Activated CD4-positive, CD25-positive, alpha-beta regulatory T cell treated with anti-CD3 and anti-CD28 coated beads, Interleukin-2, amount 50 U/mL, for 16 hours (primary cell): ENCODE measurements around the gene RNF4.
A peak's percentile ranks its signal among the peaks of the same experiment; 100 is the strongest.
"Not testable (repeated sequence)": the region's sequence is repeated elsewhere in the genome, so short reads cannot be mapped to it uniquely, and the experiment has no call there.

Experiments used
- DNase-seq: peaks from one replicate; pipeline ENCODE4 v3.0.0-alpha.2; 2020; ENCODE audit warnings: low read depth, low spot score

The RNF4 gene

GRCh38 chr4:2534904-2535375 lies 66.0 kb downstream of the RNF4 start:
- DNase-seq: no peak

- DNase-seq: peak; percentile 9
These were observed 66.7 kb downstream of the RNF4 start for GRCh38 chr4:2535376-2536192.

GRCh38 chr4:2536193-2537010 lies 67.5 kb downstream of the RNF4 start, which contains the start of gene FAM193A:
FAM193A (plus strand) TSS chr4:2536647; CDS start chr4:2536916, 269 bp downstream.
- DNase-seq: peak; percentile 98

- peak; percentile 20 for DNase-seq
These were observed 68.3 kb downstream of the RNF4 start for GRCh38 chr4:2537011-2537830.

- DNase-seq: not testable (repeated sequence)
These were observed 74.8 kb downstream of the RNF4 start for GRCh38 chr4:2543580-2544191.

GRCh38 chr4:2545321-2546013 lies 76.6 kb downstream of the RNF4 start:
- no peak for DNase-seq

GRCh38 chr4:2546286-2546823 lies 77.4 kb downstream of the RNF4 start:
- DNase-seq: no peak

- DNase-seq: not testable (repeated sequence)
These were observed 78.2 kb downstream of the RNF4 start for GRCh38 chr4:2546961-2547691.

- no peak for DNase-seq
These were observed 82.2 kb downstream of the RNF4 start for GRCh38 chr4:2551118-2551517.

GRCh38 chr4:2552806-2553205 lies 83.9 kb downstream of the RNF4 start:
- no peak for DNase-seq

- no peak for DNase-seq
These were observed 89.4 kb downstream of the RNF4 start for GRCh38 chr4:2558301-2558700.

- no peak for DNase-seq
These were observed 91.3 kb downstream of the RNF4 start for GRCh38 chr4:2560167-2560566.
